ENCODE measurements around the gene IFNGR2.

GRCh38 chr21:33449616-33450015, 46.4 kb downstream of the IFNGR2 start:
- TF ChIP-seq CTCF (conservative IDR thresholded peaks at IDR 0.05; ENCODE audit: low read length) (no peak), EZH2phosphoT487 (IDR thresholded peaks at IDR 0.05; ENCODE audit: borderline replicate concordance) (no peak)
